NOMO-1 treated with dmso at 0.1 percent for 144 hours (cell line): Measurements from ENCODE around the gene MSX2.

Source experiments
- DNase-seq: peaks from one replicate; lab custom pipeline; 2025; ENCODE audit not compliant: unreplicated experiment; lab: John Stamatoyannopoulos, UW

The MSX2 gene

DNA sequence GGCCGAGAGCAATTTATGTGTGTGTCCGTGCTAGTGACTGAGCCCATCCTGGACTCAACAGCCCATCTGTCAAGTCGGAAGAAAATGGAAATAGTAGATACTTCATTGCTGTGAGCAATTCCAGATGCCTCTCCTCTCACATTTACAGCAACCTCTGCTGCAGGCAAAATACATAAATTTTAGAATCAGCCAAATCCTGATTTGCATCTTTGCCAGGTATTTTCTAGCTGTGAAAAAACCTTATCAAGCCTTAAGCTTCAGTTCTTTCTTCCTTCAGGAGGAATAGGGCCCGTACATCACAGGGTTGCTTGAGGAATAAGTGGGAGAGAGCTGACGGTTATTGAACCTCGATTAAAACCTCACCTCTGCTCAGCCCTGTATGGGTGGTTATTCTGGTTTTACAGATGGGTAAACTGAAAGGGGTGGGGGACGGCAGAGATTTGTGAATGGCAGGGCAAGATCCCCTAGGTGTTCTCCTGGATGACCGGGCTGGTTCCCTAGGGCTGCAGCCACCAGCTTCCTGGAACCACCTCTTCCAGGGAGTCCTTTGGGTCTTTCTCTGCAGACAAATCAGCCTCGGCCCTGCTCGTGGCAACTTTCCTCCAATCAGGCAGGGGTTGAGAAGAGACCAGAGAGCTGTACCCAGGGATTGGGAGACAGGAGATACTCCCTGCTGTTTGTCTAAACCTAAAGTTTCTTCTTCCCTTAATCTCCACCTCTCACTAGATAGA, 5.3 kb upstream of the MSX2 start:
- DNase-seq: no peak

DNA sequence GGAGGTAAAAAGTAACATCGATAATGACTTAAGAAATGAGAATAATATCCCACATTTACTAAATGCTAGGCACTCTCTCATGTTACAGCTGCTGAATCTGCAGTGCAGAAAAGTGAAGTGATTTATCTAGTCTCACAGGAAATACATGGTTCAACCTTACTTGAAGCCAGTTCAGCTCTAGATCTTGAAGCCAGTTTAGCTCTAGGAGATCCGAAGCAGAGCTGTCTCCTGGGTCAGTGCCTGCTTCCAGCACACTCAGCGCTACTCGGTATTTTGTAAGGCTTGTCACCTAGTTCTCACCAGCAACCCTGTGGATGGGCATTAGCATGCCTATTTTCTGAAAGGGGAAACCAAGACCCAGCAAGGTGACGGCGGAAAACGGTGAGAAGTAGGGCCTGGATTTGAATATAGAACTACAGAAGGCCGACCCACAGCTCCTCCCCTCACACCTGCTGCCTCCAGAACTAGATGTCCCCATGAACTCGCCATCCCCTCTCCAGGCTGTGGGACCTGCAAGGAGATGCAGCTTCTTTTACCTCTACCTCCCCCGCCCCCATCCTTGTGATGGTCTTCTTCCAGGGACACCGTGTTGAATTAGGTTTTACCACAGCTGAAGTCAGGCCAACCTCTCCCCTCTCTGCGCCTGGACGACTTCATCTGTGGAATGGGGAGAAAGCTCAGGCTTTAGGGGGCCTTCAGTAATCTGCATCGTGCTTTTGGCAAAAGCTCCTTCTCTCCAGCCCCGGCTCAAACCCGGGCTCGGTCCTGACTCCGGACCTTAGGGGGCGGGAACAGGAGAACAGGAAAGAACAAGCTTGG, 4.4 kb upstream of the MSX2 start:
- no peak for DNase-seq

DNA sequence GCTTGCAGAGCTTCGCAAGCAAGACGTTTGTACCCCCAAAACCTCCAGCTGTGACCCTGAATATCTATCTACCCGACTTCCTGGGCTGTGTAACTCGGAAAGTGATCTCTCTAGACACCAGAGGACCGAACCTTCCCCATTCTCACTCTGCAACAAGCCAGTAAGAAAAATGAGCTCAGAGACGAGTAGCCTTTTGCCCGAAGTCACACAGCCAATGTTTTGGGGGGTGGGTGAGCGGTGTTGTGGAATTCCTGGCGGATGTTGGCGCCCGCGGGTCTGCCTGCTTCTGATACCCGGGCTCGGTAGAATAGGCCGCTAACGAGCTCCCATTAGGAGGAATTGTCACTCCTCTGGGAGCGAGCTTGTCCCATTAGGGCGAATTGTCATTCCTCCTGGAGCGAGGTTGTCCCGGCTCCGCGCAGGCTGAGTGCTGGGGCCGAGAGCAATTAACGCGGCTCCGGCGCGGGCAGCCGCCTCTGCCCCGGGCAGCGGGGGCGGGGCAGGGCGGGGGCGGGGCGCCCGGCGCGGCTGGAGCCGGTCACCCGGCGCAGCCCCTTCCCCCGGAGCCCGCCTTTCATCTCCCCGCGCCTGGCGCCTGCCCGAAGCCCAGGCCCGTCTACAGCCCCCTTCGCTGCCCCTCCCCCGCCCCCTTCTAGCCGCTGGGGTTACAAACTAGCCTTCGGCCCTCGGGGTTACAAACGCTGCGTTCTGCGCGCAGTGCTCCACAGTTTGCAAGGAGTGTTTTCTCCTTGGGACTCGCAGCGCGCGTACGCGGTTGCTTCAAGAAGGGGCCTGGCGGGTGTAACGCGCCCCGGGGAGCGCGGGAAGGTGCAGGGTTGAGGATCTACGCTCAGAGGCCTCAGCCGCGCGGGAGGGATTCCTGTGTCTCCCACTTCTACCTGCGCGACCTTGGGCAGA, 3.5 kb upstream of the MSX2 start:
- DNase-seq: no peak

- DNase-seq: no peak
Measured at GRCh38 chr5:174721530-174722432, 2.6 kb upstream of the MSX2 start.

DNA sequence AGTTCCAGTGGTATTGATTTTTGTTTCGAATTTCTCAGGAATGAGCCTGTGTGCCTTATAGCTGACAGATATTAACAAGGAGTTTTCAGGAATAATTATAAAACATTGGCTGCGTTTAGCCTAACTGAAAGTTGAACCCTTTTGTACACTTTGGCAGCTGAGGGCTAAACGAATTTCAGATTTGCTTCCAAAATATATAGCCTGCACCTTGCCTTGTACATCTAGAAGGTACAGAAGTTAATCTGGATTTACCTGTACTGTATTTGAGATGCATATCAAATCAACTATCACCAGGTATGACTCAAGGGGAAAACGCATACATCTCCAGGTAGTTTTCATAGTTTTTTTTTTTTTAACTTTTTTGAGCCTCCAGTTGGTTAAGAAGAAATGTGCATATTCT, 1.9 kb upstream of the MSX2 start:
- DNase-seq: no peak

DNA sequence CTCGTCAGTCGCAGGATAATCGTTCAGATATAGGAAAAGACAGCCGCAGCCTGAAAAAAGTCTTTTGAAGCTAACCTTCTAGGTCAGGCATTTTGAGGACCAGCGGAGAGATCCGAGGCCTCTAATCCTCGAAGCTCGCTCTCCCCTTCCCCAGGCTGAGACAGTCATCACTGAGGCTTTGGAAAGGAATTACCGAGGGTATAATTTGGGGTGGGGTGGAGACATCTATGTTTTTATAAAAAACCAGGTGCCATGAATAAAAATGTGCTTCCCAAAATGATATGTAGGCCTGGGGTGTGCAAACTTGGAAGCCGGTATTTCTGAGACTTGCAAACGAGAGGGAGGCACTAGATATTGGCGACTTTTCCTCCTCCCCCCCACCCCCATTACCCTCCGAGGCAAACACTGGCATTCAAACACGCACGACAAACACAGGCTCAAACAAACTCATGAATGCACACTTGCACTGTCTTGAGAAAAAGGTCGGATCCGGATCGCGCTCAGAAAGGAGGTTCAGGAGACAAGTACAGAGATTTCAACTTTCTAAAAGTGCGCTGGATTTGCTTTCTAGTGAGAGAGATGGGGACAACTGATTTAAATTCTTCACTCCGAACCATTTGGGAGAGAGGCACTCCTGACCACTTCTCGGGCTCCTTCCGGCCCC, 935 bp upstream of the MSX2 start:
- DNase-seq: no peak

GRCh38 chr5:174723979-174724483, 351 bp upstream of the MSX2 start:
- DNase-seq: no peak

- no peak for DNase-seq
Measured at GRCh38 chr5:174725261-174725990, 1.0 kb downstream of the MSX2 start.

GRCh38 chr5:174725991-174726601, 1.7 kb downstream of the MSX2 start:
- no peak for DNase-seq

GRCh38 chr5:174726916-174727793, 2.8 kb downstream of the MSX2 start:
- no peak for DNase-seq

- DNase-seq: no peak
Measured at GRCh38 chr5:174727794-174728680, 3.7 kb downstream of the MSX2 start.

DNA sequence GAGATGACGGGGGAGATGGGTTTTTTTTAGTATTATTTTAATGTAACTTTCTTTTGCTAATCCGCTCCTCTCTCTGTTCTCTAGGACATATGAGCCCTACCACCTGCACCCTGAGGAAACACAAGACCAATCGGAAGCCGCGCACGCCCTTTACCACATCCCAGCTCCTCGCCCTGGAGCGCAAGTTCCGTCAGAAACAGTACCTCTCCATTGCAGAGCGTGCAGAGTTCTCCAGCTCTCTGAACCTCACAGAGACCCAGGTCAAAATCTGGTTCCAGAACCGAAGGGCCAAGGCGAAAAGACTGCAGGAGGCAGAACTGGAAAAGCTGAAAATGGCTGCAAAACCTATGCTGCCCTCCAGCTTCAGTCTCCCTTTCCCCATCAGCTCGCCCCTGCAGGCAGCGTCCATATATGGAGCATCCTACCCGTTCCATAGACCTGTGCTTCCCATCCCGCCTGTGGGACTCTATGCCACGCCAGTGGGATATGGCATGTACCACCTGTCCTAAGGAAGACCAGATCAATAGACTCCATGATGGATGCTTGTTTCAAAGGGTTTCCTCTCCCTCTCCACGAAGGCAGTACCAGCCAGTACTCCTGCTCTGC, 4.8 kb downstream of the MSX2 start:
- DNase-seq: no peak

DNA sequence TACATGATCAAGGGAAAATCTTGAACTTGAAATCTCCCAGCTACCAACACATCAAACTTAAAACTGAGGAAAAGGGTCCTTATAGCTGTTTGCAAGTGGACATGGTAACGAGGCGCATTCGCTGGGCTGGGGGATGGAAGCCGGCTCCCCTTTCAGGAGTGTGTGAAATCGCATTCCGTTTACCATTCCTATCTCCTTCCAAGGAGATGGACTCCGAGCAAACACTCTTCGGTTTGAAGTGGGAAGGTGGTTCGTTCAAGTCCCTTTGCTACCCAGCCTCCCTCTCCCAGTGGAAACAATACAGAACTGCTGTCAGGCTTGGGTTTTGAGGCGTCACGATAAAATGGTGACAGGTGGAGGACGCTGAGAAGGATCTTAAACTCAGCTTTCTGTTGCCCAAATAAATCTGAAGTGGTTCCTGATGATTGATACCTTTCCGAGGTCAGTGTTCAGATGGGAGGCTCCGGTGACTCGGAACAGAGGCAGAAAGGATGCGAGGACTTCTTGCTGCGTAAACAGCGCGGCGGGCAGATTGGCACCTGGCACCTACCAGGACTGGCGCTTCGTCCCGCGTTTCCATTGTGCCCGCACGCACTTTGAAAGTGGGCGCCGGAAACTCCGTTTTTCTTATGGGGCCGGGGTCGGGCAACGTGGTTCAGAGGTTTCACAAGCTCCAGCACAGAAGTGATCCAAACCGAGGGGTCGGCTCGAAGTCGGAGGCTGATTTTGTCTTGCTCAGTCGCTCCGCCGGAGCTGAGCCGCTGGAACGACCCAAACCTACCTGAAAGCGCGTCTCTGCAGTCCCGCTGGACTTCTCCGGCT, 7.0 kb downstream of the MSX2 start:
- no peak for DNase-seq

DNA sequence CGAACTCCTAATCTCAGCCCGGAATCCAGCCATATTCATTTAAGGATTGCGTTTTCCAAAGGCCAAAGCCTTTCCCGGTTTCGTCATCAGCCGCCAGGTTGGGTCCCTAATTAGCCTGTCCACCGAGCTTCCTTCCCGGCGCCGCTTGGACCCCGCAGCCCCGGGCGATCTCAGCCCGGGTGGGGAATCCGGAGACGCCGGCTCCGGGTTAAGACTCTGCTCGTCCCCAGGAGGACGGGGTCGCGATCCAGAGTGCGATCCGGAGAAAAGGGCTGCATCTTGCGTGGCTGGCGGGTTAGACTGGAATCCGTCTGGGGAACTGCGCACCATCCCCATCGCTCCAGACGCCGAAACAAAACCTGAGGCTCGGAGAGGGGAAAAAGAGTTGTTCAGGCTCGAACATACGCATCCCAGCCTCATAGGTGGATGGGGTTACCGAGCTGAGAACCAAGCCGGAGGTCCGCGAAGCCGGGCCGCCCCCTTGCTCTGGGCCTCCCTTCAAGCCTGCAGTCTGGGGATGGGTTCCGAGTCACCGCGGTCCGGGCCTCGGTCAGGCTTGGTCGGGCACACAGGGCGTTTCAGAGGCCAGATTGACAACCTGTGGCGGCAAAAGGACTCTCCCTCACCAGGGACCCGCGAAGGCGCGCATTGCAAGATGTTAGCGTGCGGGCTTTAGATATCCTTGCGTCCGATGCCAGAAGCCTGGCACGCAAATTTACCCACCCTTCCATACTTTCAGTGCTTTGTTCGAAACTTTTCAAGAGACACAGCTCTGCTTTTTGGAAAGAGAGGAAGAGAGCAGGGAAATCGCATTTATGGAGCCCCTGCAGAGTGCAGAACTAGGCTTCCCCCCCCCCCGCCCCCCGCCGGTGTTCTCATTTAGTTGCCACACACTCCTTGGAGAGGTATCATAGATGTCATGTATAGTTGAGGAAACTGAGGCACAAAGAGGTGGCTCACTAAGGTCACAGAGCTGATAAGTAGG, 7.9 kb downstream of the MSX2 start:
- DNase-seq: no peak
